Cerebellar nuclear complex (tissue), 1 donor: ENCODE results near the gene BANP.
"Not testable (repeated sequence)": the region's sequence is repeated elsewhere in the genome, so short reads cannot be mapped to it uniquely, and the experiment has no call there.

Experiments used
- DNase-seq, 2 experiments: peaks; one replicate each; lab custom pipeline; 2025; lab: John Stamatoyannopoulos, UW

BANP gene

DNA sequence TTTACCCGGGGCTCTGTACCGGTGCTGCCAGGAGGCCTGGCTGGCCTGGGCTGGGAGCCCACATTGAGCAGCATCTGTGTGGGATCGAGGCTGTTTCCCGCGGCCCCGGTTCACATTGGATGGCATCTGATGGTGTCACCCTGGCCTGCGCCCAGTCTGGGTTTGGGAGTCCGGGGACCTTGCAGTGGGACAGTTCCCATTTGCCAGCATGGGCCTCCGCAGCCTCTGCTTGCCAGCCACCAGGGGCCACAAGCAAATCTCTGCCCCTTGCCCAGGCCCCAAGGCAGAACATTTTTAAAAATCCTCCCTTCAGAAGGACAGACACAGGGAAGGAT is 64.5 kb downstream of the BANP start:
- DNase-seq, result no peak

DNA sequence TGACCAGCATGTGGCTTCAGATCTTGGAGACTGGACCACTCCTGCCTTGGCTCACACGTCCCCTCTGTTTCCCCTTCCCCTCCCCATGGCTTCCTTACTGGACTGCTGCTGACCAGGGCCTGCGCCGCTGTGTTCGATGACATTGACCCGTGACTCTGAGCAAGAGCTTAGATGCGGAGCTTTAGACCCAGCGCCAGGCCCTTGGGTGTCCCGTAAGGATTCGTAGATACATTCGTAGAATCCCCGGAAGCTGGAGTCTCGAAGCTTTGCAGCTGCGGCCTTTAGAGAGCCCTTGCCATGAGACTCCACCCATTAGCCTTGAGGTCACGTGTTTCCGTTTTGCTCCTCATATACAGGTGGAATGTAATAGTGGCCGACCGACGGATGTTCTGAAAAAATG is 65.2 kb downstream of the BANP start:
- DNase-seq, result not testable (repeated sequence)

DNA sequence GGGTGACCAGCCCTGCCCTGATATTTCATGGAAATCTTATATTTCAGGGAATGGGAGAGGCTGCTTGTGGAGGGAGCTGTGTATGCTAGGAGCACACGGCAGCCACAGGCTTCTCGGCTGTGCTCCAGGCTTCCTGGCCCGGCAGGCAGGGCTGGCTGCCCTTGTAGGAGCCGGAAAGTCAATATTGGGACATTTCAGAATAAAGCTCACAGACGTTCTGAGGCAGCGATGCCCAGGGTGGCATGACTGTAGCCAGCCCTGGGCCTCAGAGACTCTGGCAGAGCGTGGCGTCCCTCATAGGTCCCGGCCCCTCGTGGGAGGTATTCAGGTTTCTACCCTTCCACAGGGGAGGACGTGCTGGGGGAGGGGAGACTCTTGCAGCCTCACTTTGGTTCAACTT is 65.7 kb downstream of the BANP start:
- DNase-seq, result no peak

DNA sequence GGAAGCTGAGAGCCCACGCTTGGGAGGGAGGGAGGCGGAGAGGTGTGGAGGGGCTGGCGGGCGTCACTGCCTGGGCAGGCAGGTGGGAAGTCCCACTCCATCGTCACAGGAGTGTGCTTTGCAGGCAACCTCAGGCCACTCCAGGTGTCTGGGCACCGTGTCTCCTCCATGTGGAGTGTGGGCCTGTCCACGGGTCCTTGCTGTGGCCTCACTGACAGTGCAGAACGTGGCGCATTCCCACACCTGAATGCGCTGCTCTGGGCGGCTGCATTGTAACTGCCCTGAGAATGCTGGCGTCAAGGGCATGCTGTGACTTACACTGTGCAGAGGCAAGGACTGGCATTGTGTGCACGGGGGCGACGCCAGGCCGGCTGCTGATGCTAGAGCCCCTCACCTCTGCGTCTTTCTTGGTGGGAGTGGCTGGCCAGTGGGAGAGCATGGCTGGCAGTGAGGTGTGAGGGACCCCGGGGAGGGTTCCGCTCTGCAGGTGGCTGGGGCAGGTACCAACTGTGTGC is 66.4 kb downstream of the BANP start:
- DNase-seq, result no peak

GRCh38 chr16:88018382-88018781 is 67.1 kb downstream of the BANP start:
- DNase-seq, result not testable (repeated sequence)

GRCh38 chr16:88019041-88019820 is 68.0 kb downstream of the BANP start:
- not testable (repeated sequence) for DNase-seq

GRCh38 chr16:88019821-88020515 is 68.7 kb downstream of the BANP start:
- DNase-seq, result no peak

GRCh38 chr16:88020516-88020885 is 69.3 kb downstream of the BANP start:
- no peak for DNase-seq

DNA sequence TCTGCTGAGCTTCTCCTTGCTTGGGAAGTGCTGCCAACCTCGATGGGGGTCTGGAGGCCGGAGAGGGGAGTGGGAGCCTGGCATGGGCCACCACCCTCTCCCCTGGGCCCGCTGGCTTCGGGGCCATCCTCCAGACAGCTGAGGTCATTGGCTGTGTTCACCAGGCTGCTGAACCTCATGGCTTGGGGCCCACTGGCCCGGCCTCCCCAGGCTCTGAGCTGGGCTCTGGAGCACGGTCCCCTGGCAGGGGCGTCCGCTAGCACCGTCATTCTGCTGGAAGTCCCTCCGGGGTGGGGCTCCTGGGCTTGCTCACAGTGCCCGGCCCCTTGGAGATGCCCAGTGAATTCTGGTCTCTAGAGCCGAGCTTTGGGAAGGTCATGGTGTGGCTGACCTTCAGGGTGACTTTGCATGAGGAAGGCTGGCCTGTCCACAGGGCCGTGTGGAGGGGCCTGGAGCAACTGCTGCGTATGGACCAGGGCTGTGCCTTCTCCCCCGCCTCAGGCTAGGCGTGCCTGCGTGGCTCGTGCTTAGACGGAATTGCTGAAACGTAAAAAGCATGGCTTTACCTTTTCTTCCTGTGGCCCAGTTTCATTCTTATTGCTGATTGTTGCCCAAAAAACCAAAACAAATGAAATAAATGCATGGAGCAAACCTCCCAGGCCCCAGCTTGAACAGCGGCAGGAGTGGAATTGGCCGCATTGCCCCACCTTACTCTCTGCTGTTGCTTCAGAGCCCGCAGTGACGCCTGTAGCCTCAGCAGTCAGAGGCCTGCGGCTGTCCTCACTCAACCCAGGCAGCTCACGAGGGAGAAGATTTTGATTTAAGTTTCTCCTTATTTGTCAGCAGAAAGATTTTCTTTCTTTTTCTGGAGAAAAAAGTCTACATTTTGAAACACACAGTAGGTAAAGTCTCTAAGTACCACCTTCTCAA is 70.1 kb downstream of the BANP start:
- DNase-seq, result not testable (repeated sequence)

- DNase-seq, result no peak
These were observed 71.1 kb downstream of the BANP start for GRCh38 chr16:88022076-88023042.

DNA sequence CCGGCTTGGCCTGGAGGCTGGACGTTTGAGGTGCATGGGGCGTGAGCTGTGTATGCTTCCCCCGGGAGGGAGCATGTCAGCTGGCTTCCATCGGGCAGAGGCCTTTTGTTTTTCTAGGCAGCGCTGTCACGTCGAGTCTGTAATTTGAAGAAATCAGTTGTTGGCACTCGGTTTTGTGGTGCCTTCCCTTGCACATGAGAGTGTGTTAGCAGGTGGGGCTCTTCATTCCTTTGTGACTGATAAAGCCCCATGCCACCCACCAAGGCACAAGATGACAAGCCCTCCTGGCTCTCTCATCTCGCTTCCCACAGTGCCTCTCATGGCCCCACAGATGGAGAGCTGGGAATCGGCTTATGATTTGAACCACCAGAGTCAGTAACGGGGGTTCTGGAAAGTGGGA is 72.1 kb downstream of the BANP start:
- no peak for DNase-seq

GRCh38 chr16:88023786-88024185 is 72.6 kb downstream of the BANP start:
- no peak for DNase-seq

DNA sequence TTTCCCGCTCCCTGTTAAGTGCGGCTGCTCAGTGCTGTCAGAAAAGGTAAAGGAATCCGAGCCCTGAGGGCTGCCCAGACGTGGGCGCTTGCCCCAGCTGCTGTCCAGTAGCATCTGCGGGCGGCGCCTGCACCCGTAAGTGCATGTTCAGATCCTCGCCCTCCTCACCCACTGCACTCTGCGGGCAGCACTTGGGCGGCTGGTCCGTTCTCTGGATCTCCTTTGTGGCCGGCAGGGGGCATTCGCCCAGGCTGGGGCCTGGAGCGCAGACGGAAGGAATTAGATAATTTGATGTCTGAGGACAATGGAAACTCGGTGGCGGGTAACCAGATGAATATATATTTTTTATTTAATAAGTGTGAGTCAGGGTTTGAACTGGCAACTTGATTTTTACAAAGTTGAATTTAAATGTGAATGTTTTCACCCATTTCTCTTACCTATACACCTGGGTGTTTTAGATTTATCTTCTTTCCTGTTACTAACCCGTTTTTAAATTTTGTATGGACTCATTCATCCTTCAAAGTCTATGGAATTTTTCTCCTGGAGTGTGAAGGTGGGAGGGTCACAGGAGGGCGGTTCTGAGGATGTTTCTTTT is 73.4 kb downstream of the BANP start:
- DNase-seq, result not testable (repeated sequence)

- not testable (repeated sequence) for DNase-seq
These were observed 73.9 kb downstream of the BANP start for GRCh38 chr16:88025086-88025492.

- not testable (repeated sequence) for DNase-seq
These were observed 74.8 kb downstream of the BANP start for GRCh38 chr16:88025828-88026555.

GRCh38 chr16:88026964-88027938 is 76.0 kb downstream of the BANP start:
- DNase-seq, result no peak

GRCh38 chr16:88028177-88028930 is 77.1 kb downstream of the BANP start:
- DNase-seq, result not testable (repeated sequence)

GRCh38 chr16:88030498-88030897 is 79.3 kb downstream of the BANP start:
- no peak for DNase-seq
